DMS79 treated with DMSO at 0.1 percent for 48 hours (cell line): Measurements from ENCODE around the gene EIF4E.
"Not testable (repeated sequence)": the region's sequence is repeated elsewhere in the genome, so short reads cannot be mapped to it uniquely, and the experiment has no call there.

Experiments used
- DNase-seq: peaks from one replicate; lab custom pipeline; 2025; lab: John Stamatoyannopoulos, UW

The EIF4E gene

GRCh38 chr4:98930311-98930865 lies 1.5 kb upstream of the EIF4E start:
- DNase-seq: no peak

- DNase-seq: no peak
Measured at GRCh38 chr4:98929341-98930267, 671 bp upstream of the EIF4E start.

GRCh38 chr4:98928131-98928504 lies 815 bp downstream of the EIF4E start:
- peak; percentile 33 for DNase-seq

- not testable (repeated sequence) for DNase-seq
Measured at GRCh38 chr4:98926257-98926656, 2.7 kb downstream of the EIF4E start.

- no peak for DNase-seq
Measured at GRCh38 chr4:98921292-98921691, 7.6 kb downstream of the EIF4E start.

GRCh38 chr4:98919996-98920395 lies 8.9 kb downstream of the EIF4E start:
- DNase-seq: no peak

GRCh38 chr4:98910728-98911127 lies 18.2 kb downstream of the EIF4E start:
- DNase-seq: not testable (repeated sequence)

GRCh38 chr4:98909646-98910401 lies 19.1 kb downstream of the EIF4E start:
- no peak for DNase-seq

- no peak for DNase-seq
Measured at GRCh38 chr4:98908703-98909262, 20.1 kb downstream of the EIF4E start.

GRCh38 chr4:98908182-98908581 lies 20.8 kb downstream of the EIF4E start:
- no peak for DNase-seq

- no peak for DNase-seq
Measured at GRCh38 chr4:98905839-98906238, 23.1 kb downstream of the EIF4E start.

- DNase-seq: no peak
Measured at GRCh38 chr4:98905297-98905696, 23.6 kb downstream of the EIF4E start.

GRCh38 chr4:98903963-98904362 lies 25.0 kb downstream of the EIF4E start:
- no peak for DNase-seq

GRCh38 chr4:98903561-98903960 lies 25.4 kb downstream of the EIF4E start:
- DNase-seq: no peak

GRCh38 chr4:98899277-98899676 lies 29.7 kb downstream of the EIF4E start:
- no peak for DNase-seq

- DNase-seq: no peak
Measured at GRCh38 chr4:98891478-98892337, 37.2 kb downstream of the EIF4E start.

- DNase-seq: no peak
Measured at GRCh38 chr4:98890702-98891455, 38.1 kb downstream of the EIF4E start.

- no peak for DNase-seq
Measured at GRCh38 chr4:98887145-98887544, 41.8 kb downstream of the EIF4E start.

GRCh38 chr4:98886382-98886781 lies 42.6 kb downstream of the EIF4E start:
- not testable (repeated sequence) for DNase-seq

GRCh38 chr4:98880884-98881283 lies 48.0 kb downstream of the EIF4E start:
- not testable (repeated sequence) for DNase-seq

GRCh38 chr4:98879515-98879914 lies 49.4 kb downstream of the EIF4E start:
- no peak for DNase-seq
